Stimulated activated naive CD4-positive, alpha-beta T cell treated with Interleukin-2 at 50 U/mL for 16 hours (primary cell): Measurements from ENCODE around the gene SRL.
"Not testable (repeated sequence)": the region's sequence is repeated elsewhere in the genome, so short reads cannot be mapped to it uniquely, and the experiment has no call there.

Experiments
- DNase-seq: peaks from one replicate; lab custom pipeline; 2025; lab: John Stamatoyannopoulos, UW

The SRL gene

DNA sequence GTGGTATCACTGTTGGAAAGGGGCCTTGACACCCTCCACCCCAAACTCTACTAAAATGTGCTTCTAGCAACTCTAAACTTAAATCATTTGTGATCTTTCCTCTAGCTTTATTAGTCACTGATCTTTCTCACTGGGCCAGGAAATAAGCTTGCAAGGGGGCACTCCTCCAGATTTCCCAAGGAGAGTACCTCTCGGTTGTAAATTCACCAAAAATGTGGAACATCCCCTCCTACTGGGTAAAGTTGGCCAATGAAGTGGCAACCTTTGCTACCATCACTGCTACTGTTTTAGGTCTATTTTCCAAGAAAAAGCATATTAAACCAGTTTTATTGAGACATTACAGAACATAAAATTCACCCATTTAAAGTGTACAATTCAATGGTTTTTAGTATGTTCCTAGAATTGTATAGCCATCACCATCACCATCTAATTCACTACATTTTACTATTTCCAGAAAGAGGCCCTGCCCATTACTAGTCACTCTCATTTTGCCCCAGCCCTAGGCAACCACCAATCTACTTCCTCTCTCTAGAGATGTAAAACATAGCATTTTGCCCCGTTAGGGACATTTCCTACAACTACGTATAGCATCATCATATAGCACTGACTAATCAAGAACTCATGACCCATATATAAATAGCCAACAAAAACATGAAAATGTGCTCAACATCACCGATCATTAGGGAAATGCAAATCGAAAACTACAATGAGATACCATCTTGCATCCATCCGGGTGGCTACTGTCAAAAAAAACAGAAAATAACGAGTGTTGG is 81.0 kb downstream of the SRL start:
- DNase-seq: no peak

DNA sequence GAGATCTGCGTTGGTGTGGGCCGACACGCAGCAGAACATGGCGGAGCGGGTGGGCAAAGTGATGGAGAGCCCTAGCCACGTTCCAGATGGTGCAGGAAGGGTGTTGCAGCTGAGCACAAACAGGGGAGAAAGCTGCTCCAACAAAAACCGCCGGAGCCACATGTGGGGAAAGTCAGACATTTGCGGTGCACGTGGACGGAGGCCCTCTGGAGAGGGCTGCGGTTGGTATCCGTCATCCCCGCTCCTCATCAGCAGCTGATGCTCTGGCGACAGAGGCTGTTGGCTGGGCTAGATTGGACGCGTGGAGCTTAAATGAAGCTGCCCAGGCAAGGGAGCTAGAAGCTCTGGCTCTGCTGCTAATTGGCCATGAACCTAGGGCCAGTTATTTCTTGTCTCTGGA is 82.2 kb downstream of the SRL start:
- no peak for DNase-seq

DNA sequence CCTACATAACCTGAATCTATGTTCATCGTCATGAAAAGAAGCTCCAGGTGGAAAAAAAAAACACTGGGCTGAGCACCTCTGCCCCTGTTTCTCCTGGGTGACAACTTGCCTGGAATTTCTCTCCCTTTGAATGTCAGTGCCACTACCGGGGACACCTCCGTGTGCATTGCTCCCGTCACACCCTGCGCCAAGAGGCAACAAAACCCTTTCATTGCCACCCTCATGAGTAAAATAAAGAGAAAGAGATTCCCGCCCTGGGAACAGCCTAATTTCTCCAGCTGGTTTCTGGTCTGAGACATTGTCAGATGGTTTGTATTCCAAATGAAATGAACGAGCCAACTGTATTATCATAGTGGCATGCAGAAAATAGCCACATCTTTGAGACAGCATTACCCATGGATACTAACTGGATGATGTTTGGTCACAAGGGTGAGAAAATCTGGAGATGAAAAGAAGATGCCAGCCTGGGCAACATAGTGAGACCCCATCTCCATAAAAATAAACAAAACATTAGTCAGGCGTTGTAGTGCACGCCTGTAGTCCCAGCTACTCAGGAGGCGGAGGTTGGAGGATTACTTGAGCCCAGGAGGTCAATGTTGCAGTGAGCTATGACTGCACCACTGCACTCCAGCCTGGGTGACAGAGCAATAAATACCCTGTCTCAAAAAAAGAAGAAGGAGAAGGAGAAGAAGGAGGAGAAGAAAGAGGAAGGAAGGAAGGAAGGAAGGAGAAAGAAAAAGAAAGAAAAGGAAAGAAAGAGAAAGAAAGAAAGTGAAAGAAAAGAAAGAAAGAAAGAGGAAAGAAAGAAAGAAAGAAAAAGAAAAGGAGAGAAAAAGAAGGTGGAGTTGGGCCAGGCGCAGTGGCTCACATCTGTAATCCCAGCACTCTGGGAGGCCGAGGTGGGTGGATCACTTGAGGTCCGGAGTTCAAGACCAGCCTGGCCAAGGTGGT is 83.5 kb downstream of the SRL start:
- no peak for DNase-seq

DNA sequence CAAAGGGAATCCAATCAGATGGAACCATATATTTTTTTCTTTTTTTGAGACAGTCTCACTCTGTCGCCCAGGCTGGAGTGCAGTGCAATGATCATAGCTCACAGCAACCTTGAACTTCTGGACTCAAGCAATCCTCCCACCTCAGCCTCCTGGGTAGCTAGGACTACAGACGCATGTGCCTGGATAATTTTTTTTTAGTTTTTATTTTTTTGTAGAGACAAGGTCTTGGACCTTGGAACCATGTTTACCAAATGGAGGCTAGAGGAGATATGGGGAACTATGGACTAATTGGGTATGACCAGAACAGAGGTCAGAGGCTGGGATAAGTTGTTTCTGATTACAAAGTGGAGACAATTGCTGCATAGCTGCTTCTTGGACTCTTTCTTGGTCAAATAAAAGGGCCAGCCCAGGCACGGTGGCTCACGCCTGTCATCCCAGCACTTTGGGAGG is 84.5 kb downstream of the SRL start:
- DNase-seq: no peak

DNA sequence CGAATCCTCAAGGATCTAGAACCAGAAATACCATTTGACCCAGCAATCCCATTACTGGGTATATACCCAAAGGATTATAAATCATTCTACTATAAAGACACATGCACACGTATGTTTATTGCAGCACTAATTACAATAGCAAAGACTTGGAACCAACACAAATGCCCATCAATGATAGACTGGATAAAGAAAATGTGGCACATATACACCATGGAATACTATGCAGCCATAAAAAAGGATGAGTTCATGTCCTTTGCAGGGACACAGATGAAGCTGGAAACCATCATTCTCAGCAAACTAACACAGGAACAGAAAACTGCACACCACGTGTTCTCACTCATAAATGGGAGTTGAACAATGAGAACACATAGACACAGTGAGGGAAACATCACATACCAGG is 85.4 kb downstream of the SRL start:
- DNase-seq: not testable (repeated sequence)

DNA sequence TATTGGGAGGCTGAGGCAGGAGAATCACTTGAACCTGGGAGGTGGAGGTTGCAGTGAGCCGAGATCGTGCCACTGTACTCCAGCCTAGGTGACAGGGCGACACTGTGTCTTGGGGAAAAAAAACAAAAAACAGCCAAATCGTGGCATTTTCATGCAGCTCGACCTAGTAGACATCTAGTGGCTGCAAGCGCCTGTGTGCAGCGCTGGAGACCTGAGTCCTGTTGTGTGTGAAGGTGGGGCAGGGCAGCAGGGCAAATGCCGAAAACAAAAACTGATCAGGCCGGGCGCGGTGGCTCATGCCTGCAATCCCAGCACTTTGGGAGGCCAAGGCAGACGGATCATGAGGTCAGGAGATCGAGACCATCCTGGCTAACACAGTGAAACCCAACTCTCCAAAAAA is 88.5 kb downstream of the SRL start:
- DNase-seq: not testable (repeated sequence)

DNA sequence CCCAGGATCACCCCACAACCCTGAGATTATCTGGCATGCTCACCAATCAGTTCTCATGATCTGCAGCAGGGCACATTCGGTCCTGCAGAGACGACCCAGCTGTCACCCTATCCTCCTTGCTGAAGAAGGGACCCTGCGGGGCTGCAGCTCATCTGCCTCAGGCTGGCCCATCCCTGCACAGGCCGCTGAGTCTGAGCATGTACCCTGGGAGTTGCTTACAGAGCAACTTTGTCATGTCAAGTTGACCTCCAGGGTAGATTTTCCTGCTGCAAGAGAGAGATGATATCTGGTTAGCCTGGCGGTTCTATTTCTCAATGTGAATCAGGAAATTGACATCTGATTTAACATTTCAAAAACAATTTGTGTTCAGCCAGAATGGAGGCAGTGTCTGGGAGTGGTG is 89.6 kb downstream of the SRL start:
- no peak for DNase-seq

DNA sequence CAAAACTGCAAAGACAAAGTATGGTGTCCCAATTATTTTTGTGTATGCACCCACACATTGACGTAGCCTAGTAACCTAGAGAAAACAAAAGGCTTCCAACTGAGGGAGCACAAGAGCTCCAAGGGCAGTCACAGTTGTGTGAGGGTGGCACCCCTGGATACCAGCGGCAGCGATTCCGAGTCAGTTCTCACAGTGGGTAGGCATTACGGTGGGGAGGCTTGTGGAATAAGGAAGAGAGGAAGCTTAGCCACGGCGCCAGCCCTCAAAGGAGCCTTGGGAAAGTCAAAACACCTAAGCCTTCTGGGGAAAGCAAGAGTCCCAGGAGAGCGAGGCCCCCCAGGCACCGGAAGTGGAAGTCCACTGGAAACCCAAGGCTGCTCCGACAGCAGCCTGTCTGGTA is 94.6 kb downstream of the SRL start:
- DNase-seq: no peak

DNA sequence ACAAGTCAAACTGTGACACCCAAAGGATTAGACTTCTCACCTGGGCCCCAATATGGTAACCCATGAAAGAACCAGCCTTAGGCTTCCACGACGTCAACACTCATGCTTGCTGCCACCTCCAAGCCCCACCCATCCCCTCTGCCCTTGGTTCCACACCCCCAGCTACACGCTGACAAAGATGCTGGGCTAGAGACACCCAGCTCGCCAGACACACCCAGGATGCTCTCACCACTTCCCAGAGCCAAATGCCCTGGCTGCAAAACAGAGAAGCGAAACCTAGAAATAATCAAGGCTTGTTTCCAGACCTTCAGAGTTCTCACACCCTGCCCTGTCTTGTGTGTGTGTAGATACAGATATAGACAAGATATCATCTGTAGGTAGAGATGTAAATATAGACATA is 99.6 kb downstream of the SRL start:
- DNase-seq: peak; percentile 21

DNA sequence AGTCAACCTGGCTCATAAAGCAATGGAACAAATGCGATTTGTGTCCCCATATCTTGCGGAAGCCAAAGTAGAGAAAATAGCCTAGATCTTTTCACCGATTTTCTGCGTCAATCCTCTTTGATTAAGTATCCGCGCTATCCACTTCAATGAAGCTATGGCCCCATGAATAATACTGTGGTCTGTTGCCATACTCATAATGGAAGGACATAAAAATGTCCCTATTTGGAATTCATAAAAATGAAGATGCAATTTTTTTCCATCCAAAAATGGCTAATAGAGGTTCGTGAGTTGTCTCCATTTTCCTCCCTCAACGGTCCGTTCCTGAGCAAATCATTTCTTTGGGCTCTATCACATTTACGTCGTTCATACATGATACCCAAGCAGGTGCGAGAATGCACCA is 100.3 kb downstream of the SRL start:
- no peak for DNase-seq

DNA sequence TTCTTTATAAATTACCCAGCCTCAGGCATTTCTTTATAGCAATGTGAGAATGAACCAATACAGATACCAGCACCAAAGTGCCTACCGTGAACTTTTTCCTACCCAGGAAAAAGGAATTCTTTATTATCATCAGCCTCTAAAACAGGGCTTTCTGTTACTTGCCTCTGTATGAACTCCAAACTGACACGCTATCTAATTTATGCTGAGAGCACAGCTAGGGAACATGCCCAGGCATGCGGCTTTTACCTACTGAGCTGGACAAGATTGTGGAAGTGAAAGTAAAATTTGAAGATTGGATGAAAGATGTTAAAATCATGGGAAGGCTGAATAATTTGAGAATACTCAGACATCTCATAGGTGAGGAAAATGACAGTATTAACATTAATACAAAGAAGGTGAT is 101.2 kb downstream of the SRL start:
- no peak for DNase-seq

DNA sequence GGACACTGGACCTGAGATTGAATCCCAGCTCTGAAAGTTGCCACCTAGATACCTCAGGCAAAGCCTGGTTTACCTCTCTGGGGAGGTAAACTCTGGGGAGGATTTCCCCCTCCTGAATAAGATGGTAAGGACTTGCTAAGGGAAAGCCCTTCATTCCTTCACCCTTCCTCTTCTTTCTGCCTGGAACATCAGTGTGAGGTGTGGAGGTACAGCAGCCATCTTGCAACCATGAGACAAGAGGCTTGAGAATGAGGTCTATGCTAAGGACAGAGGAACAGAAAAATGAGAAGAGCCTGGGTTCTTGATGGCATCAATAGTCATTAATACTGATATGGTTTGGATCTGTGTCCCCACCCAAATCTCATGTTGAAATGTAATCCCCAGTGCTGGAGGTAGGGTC is 101.9 kb downstream of the SRL start:
- DNase-seq: no peak
